Measurements from ENCODE around the gene SRGAP2.
"Not testable (repeated sequence)": the region's sequence is repeated elsewhere in the genome, so short reads cannot be mapped to it uniquely, and the experiment has no call there.

DNA sequence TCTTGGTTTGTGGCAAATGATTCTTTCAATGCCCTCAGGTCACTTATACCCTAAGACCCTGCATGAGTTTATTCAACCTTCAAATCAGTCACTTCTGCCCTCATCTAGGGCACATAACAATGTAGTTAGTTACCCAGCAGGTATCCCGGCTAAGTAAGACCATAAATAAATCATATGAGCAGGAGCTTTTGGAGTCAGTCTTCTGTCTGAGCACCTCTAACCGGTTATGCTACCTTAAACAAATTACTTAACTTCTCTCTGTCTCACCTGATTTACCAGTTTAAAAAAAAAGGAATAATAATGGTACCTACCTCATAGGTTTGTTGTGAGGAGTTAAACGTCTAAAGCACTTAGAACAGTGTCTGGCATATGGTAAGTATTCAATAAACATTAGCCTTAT is 17.6 kb upstream of the SRGAP2 start:
- TF ChIP-seq CTCF (IDR thresholded peaks at IDR 0.05; ENCODE audit: insufficient read depth, low read length, poor library complexity, severe bottlenecking); EZH2phosphoT487 (conservative IDR thresholded peaks at IDR 0.05; ENCODE audit: low read length): not testable (repeated sequence)

All from SU-DHL-6 (cell line).